COR-L47 (cell line): ENCODE measurements around the gene TRIM6.
"Not testable (repeated sequence)": the region's sequence is repeated elsewhere in the genome, so short reads cannot be mapped to it uniquely, and the experiment has no call there.

Experiments used
- DNase-seq: peaks from one replicate; lab custom pipeline; 2025; lab: John Stamatoyannopoulos, UW

TRIM6 gene

GRCh38 chr11:5605849-5606248, 9.4 kb downstream of the TRIM6 start:
- DNase-seq, result no peak

- DNase-seq, result no peak
These were observed 12.4 kb downstream of the TRIM6 start for GRCh38 chr11:5608808-5609207.

- no peak for DNase-seq
These were observed 14.0 kb downstream of the TRIM6 start for GRCh38 chr11:5610446-5610845.

- no peak for DNase-seq
These were observed 15.2 kb downstream of the TRIM6 start for GRCh38 chr11:5611627-5612026.

GRCh38 chr11:5618807-5619206, 22.4 kb downstream of the TRIM6 start:
- DNase-seq, result no peak

- DNase-seq, result no peak
These were observed 24.4 kb downstream of the TRIM6 start for GRCh38 chr11:5620651-5621521.

- DNase-seq, result no peak
These were observed 25.1 kb downstream of the TRIM6 start for GRCh38 chr11:5621580-5621979.

- DNase-seq, result no peak
These were observed 26.4 kb downstream of the TRIM6 start for GRCh38 chr11:5622802-5623201.

GRCh38 chr11:5624489-5625279, 28.2 kb downstream of the TRIM6 start, which contains the start of gene TRIM34:
TRIM34 (plus strand) TSS chr11:5625001; CDS start chr11:5632332, 7,331 bp downstream.
- DNase-seq, result no peak

- DNase-seq, result no peak
These were observed 28.8 kb downstream of the TRIM6 start for GRCh38 chr11:5625281-5625680.

- DNase-seq, result no peak
These were observed 29.8 kb downstream of the TRIM6 start for GRCh38 chr11:5626196-5626595.

GRCh38 chr11:5631417-5631816, 35.0 kb downstream of the TRIM6 start:
- DNase-seq, result no peak

- DNase-seq, result no peak
These were observed 35.7 kb downstream of the TRIM6 start for GRCh38 chr11:5631969-5632635.

- DNase-seq, result no peak
These were observed 43.5 kb downstream of the TRIM6 start for GRCh38 chr11:5639953-5640352.

- DNase-seq, result no peak
These were observed 47.1 kb downstream of the TRIM6 start for GRCh38 chr11:5643585-5643984.

- no peak for DNase-seq
These were observed 49.7 kb downstream of the TRIM6 start for GRCh38 chr11:5646139-5646538.

- DNase-seq, result no peak
These were observed 59.0 kb downstream of the TRIM6 start for GRCh38 chr11:5655474-5655873.

- not testable (repeated sequence) for DNase-seq
These were observed 60.5 kb downstream of the TRIM6 start for GRCh38 chr11:5656956-5657355.

- no peak for DNase-seq
These were observed 61.9 kb downstream of the TRIM6 start for GRCh38 chr11:5658318-5658717.
